ENCODE results near the gene TNS3. TPM values are rescaled to one million over a fixed set of nuclear protein-coding genes. Genes with fewer than 3 reads are reported as not detected.

TNS3 gene
- total RNA-seq, 1 donor from 2014 or later: 92.9 TPM

DNA sequence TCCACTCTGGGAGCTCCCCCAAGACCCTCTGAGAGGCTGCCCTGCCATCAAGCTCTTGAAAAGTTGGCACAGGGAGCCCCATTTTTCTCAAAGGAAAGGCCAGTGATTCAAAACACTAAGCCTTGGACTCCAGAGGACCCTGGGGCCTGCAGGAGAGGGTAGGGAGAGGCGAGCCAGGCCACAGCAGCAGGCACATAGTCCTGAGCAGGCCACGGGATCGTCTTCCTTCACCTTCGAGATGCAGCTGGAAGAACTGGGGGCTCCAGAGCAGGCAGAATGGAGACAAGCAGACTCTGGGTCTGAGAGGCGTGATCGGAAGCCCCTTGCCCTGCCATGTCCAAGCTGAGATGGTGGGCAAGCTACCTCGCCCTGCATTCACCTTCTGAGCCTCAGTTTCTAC, 13.9 kb downstream of the TNS3 start:
- no peak overlapping the region for H3K4me3 Mint-ChIP-seq (ENCODE audit: unreplicated experiment)
- no peak overlapping the region for H2AFZ ChIP-seq (ENCODE audit: low read depth, low read length)
- no peak for FAIRE-seq

DNA sequence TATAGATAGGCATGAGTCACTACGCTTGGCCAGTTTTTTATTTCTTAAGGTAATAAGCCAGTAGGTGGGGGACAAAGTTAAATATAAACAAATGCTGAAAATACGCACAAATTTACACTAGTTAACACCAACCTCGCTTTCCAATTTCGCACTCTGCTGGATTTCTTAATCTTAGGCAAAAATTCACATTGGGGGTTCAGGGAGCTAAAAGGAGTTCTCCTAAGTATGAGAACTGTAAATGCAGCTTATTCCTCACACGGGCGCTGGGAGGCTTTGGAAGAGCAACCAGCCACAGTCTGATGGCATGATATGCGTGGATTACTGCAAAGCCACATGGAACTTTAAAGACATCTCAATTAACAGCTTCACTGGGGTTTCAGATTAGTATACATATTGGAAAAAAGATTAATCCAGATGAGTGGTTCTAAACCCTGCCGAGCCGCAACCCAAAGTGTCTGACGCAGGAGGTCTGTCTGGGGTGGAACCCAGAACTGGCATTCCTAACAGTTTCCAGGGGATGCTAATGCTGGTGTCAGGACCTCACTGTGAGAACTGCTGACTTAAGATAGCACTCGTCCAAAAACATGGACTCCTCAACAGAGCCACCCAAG, 16.2 kb downstream of the TNS3 start:
- Histone ChIP-seq H2AFZ (ENCODE audit: low read depth, low read length) (no peak overlapping the region), H3K9me3 (ENCODE audit: insufficient read depth, low read depth, low read length) (no peaks in the 10 kb centered on the region), H3K27me3 (ENCODE audit: insufficient read depth, low read length) (no peaks in the 10 kb centered on the region), H3K4me3 (ENCODE audit: insufficient read depth, low read depth, low read length) (no peak overlapping the region), H3K36me3 (ENCODE audit: insufficient read depth, low read length) (no peaks in the 10 kb centered on the region), H3K27ac (ENCODE audit: low read depth, low read length) (no peak overlapping the region), H3K4me1 (ENCODE audit: insufficient read depth, low read length) (peaks cover 8% of the 10 kb centered on the region), H3K4me2 (ENCODE audit: low read length) (no peak overlapping the region), H3K9ac (ENCODE audit: low read length) (no peak overlapping the region), H3K79me2 (ENCODE audit: insufficient read depth, low read length) (peaks cover 87% of the 10 kb centered on the region), H4K20me1 (ENCODE audit: insufficient read depth, low read length) (peaks cover 18% of the 10 kb centered on the region)
- TF ChIP-seq, protein P1, sequence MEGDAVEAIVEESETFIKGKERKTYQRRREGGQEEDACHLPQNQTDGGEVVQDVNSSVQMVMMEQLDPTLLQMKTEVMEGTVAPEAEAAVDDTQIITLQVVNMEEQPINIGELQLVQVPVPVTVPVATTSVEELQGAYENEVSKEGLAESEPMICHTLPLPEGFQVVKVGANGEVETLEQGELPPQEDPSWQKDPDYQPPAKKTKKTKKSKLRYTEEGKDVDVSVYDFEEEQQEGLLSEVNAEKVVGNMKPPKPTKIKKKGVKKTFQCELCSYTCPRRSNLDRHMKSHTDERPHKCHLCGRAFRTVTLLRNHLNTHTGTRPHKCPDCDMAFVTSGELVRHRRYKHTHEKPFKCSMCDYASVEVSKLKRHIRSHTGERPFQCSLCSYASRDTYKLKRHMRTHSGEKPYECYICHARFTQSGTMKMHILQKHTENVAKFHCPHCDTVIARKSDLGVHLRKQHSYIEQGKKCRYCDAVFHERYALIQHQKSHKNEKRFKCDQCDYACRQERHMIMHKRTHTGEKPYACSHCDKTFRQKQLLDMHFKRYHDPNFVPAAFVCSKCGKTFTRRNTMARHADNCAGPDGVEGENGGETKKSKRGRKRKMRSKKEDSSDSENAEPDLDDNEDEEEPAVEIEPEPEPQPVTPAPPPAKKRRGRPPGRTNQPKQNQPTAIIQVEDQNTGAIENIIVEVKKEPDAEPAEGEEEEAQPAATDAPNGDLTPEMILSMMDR (IDR thresholded peaks at IDR 0.05; ENCODE audit: insufficient read depth, low read depth, low read length): no peak
- TF ChIP-seq EZH2 (IDR thresholded peaks at IDR 0.05; ENCODE audit: insufficient read depth, low read length): no peak
- H3K27me3 Mint-ChIP-seq (ENCODE audit: low read depth, unreplicated experiment): no peaks in the 10 kb centered on the region
- no peak for DNase-seq (ENCODE audit: low read depth)
- no peaks in the 10 kb centered on the region for H3K9me3 Mint-ChIP-seq (ENCODE audit: unreplicated experiment)
- H3K27ac Mint-ChIP-seq (ENCODE audit: unreplicated experiment): no peak overlapping the region
- FAIRE-seq: no peak
- H3K36me3 Mint-ChIP-seq (ENCODE audit: low read depth, unreplicated experiment): peaks cover 8% of the 10 kb centered on the region
- H3K4me1 Mint-ChIP-seq (ENCODE audit: low read depth, unreplicated experiment): peaks cover 13% of the 10 kb centered on the region
- H3K4me3 Mint-ChIP-seq (ENCODE audit: unreplicated experiment): no peak overlapping the region

More for the DNA sequence above, 13.9 kb downstream of the TNS3 start:
- Histone ChIP-seq H3K4me2 (ENCODE audit: low read length) (no peak overlapping the region), H3K4me1 (ENCODE audit: insufficient read depth, low read length) (peaks cover 30% of the 10 kb centered on the region), H3K79me2 (ENCODE audit: insufficient read depth, low read length) (peaks cover 78% of the 10 kb centered on the region), H3K4me3 (ENCODE audit: insufficient read depth, low read depth, low read length) (no peak overlapping the region), H3K9me3 (ENCODE audit: insufficient read depth, low read depth, low read length) (no peaks in the 10 kb centered on the region), H4K20me1 (ENCODE audit: insufficient read depth, low read length) (peaks cover 12% of the 10 kb centered on the region), H3K9ac (ENCODE audit: low read length) (no peak overlapping the region), H3K27ac (ENCODE audit: low read depth, low read length) (no peak overlapping the region), H3K36me3 (ENCODE audit: insufficient read depth, low read length) (no peaks in the 10 kb centered on the region), H3K27me3 (ENCODE audit: insufficient read depth, low read length) (no peaks in the 10 kb centered on the region)
- Mint-ChIP-seq H3K4me1 (ENCODE audit: low read depth, unreplicated experiment) (peaks cover 22% of the 10 kb centered on the region), H3K27ac (ENCODE audit: unreplicated experiment) (no peak overlapping the region), H3K36me3 (ENCODE audit: low read depth, unreplicated experiment) (peaks cover 5% of the 10 kb centered on the region), H3K9me3 (ENCODE audit: unreplicated experiment) (peaks cover 2% of the 10 kb centered on the region), H3K27me3 (ENCODE audit: low read depth, unreplicated experiment) (no peaks in the 10 kb centered on the region)
- no peak for TF ChIP-seq EZH2 (IDR thresholded peaks at IDR 0.05; ENCODE audit: insufficient read depth, low read length)
- TF ChIP-seq, protein P1 (IDR thresholded peaks at IDR 0.05; ENCODE audit: insufficient read depth, low read depth, low read length): no peak
- no peak for DNase-seq (ENCODE audit: low read depth)

DNA sequence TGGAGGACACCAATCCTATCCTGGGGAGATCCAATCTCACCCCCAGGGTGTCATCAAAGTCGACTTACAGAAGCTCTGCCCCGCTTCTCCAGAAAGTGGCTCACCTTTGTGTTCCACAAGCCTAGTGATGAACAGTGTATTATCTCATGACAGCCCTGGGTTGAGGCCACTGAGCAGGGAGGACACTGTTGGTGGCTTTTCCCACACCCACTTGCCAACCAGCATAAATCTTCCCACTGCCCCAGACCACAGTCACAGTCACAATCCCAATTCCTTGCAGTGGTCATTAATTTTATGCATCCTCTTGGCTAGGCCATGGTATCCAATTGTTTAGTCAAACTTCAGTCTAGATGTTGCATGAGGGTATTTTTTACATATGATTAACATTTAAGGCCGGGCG, 18.4 kb downstream of the TNS3 start:
- TF ChIP-seq EZH2 (IDR thresholded peaks at IDR 0.05; ENCODE audit: insufficient read depth, low read length): no peak
- Histone ChIP-seq H4K20me1 (ENCODE audit: insufficient read depth, low read length) (peaks cover 22% of the 10 kb centered on the region), H3K79me2 (ENCODE audit: insufficient read depth, low read length) (peaks cover 87% of the 10 kb centered on the region), H3K27ac (ENCODE audit: low read depth, low read length) (no peak overlapping the region), H3K36me3 (ENCODE audit: insufficient read depth, low read length) (no peaks in the 10 kb centered on the region), H3K9ac (ENCODE audit: low read length) (no peak overlapping the region), H3K27me3 (ENCODE audit: insufficient read depth, low read length) (no peaks in the 10 kb centered on the region), H3K4me1 (ENCODE audit: insufficient read depth, low read length) (no peaks in the 10 kb centered on the region), H3K4me3 (ENCODE audit: insufficient read depth, low read depth, low read length) (no peak overlapping the region), H3K9me3 (ENCODE audit: insufficient read depth, low read depth, low read length) (no peaks in the 10 kb centered on the region), H3K4me2 (ENCODE audit: low read length) (no peak overlapping the region), H2AFZ (ENCODE audit: low read depth, low read length) (no peak overlapping the region)
- Mint-ChIP-seq H3K4me1 (ENCODE audit: low read depth, unreplicated experiment) (peaks cover 5% of the 10 kb centered on the region), H3K9me3 (ENCODE audit: unreplicated experiment) (no peaks in the 10 kb centered on the region), H3K27me3 (ENCODE audit: low read depth, unreplicated experiment) (no peaks in the 10 kb centered on the region), H3K27ac (ENCODE audit: unreplicated experiment) (no peak overlapping the region), H3K36me3 (ENCODE audit: low read depth, unreplicated experiment) (peaks cover 15% of the 10 kb centered on the region), H3K4me3 (ENCODE audit: unreplicated experiment) (no peak overlapping the region)
- DNase-seq (ENCODE audit: low read depth) (no peak), FAIRE-seq (no peak)
